Measurements from ENCODE around the gene PAK6.

GRCh38 chr15:40259021-40259420 is 20.2 kb downstream of the PAK6 start:
- TF ChIP-seq CTCF (IDR thresholded peaks at IDR 0.05) (no peak), POLR2A (IDR thresholded peaks at IDR 0.05) (no peak)

Measured in prostate gland (tissue), 2 donors.